KG1 (cell line): Measurements from ENCODE around the gene TEX101.
"Not testable (repeated sequence)": the region's sequence is repeated elsewhere in the genome, so short reads cannot be mapped to it uniquely, and the experiment has no call there.

Source experiments
- DNase-seq: peaks from one replicate; lab custom pipeline; 2025; lab: John Stamatoyannopoulos, UW

Gene TEX101

GRCh38 chr19:43414554-43414953, at the start of gene TEX101:
Gene TEX101 (plus strand): TSS chr19:43414890. CDS start chr19:43415920, 1,030 bp downstream.
- DNase-seq, result no peak

GRCh38 chr19:43365677-43366076, 49.0 kb upstream of the TEX101 start:
- DNase-seq, result not testable (repeated sequence)

GRCh38 chr19:43367822-43368221, 46.9 kb upstream of the TEX101 start:
- DNase-seq, result no peak

- DNase-seq, result not testable (repeated sequence)
Measured at GRCh38 chr19:43368897-43369296, 45.8 kb upstream of the TEX101 start.

- no peak for DNase-seq
Measured at GRCh38 chr19:43371909-43372308, 42.8 kb upstream of the TEX101 start.

- DNase-seq, result peak; percentile 53
Measured at GRCh38 chr19:43372462-43372861, 42.2 kb upstream of the TEX101 start.

- not testable (repeated sequence) for DNase-seq
Measured at GRCh38 chr19:43377624-43378023, 37.1 kb upstream of the TEX101 start.

GRCh38 chr19:43380008-43380407, 34.7 kb upstream of the TEX101 start:
- no peak for DNase-seq

- no peak for DNase-seq
Measured at GRCh38 chr19:43380771-43381386, 33.8 kb upstream of the TEX101 start.

GRCh38 chr19:43382586-43383216, 32.0 kb upstream of the TEX101 start:
- DNase-seq, result not testable (repeated sequence)

- DNase-seq, result not testable (repeated sequence)
Measured at GRCh38 chr19:43383254-43383653, 31.4 kb upstream of the TEX101 start.

- DNase-seq, result not testable (repeated sequence)
Measured at GRCh38 chr19:43383759-43384158, 30.9 kb upstream of the TEX101 start.

- not testable (repeated sequence) for DNase-seq
Measured at GRCh38 chr19:43390903-43391551, 23.7 kb upstream of the TEX101 start.

- not testable (repeated sequence) for DNase-seq
Measured at GRCh38 chr19:43391552-43391935, 23.1 kb upstream of the TEX101 start.

- DNase-seq, result not testable (repeated sequence)
Measured at GRCh38 chr19:43393501-43393900, 21.2 kb upstream of the TEX101 start.

- DNase-seq, result no peak
Measured at GRCh38 chr19:43395561-43395960, 19.1 kb upstream of the TEX101 start.

- no peak for DNase-seq
Measured at GRCh38 chr19:43406297-43406696, 8.4 kb upstream of the TEX101 start.

GRCh38 chr19:43407416-43408005, 7.2 kb upstream of the TEX101 start:
- no peak for DNase-seq

GRCh38 chr19:43408043-43408442, 6.6 kb upstream of the TEX101 start:
- DNase-seq, result no peak

GRCh38 chr19:43409415-43409814, 5.3 kb upstream of the TEX101 start:
- no peak for DNase-seq

GRCh38 chr19:43412441-43412840, 2.2 kb upstream of the TEX101 start:
- DNase-seq, result no peak

GRCh38 chr19:43416951-43417623, 2.4 kb downstream of the TEX101 start:
- no peak for DNase-seq
